Limb (tissue), 2 donors: Measurements from ENCODE around the gene MLLT6.

Experiments
- DNase-seq, 2 donors: peaks; one replicate each; pipeline ENCODE4 v3.0.0-alpha.2; 2016; ENCODE audit errors: extremely low spot score in 2 of 2

MLLT6 gene

GRCh38 chr17:38741461-38741860, 36.4 kb downstream of the MLLT6 start:
- DNase-seq, result peak in 1 of 2 donors; percentile 31

- peak in 1 of 2 donors; percentile 82 for DNase-seq
These were observed 36.9 kb downstream of the MLLT6 start for GRCh38 chr17:38741921-38742410.

DNA sequence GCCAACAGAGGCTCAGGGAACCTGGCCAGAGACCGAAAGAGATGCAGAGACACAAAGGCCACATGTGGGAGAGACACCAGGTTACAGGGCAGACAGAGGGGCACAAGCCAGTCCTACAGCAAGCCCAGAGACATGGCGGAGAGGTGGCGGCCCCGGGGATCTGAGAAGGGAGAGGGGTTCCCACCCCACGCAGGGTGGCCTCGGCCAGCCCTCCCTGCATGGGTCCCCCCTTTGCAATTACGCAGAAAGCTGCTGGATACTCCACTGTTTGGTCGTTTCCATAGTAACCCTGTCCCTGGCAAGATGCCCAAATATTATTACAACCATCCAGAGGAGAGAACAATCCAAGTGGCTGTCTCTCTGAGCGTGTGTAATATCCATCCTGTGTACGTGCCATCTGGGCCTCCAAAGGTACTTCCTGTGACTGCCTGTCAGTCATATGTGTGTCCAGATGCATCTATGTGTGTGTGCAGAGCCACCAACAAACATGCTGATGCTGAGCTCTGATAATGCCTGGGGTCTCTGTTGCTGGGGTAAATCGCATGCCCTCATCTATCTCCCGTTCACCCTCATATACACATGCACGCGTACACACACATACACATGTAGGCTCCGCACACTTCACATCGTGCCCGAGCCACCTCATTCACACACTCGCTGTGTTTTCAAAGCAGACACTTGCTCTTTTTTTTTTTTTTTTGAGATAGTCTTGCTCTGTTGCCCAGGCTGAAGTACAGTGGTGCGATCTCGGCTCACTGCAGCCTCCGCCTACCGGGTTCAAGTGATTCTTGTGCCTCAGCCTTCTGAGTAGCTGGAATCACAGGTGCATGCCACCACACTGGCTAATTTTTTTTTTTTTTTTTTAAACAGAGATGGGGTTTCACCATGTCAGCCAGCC, 37.6 kb downstream of the MLLT6 start:
- peak; percentile 89 to 95 for DNase-seq

DNA sequence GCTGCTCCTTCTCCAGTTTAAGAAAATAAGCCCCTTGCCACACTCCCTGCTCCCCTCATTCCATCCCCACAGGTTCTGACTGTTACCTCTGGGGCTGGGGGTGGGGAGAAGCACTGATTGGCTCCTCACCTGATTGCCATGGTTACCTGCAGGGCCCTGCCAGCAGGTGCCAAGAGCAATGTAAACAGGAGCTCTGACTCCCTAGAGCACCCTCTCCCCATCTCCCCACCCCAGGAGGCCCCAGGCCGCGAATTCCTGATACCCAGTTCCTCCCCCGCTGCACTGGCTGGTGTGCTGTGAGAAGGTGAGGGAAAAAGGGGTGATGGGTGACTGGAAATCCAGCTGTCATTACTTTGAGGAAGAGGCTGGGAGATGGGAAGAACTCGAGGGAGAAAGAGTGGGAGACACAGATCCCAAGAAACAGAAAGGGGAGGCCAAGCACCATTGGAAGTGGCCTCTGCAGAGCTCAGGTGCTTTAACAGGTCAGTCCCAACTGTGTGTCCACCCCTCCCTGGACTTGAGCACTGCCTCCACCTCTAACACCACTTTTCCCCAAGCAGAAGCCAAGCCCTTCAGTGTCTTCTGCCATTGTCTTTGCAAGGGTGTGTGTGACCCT, 38.6 kb downstream of the MLLT6 start:
- DNase-seq, result no peak

GRCh38 chr17:38745545-38745944, 40.5 kb downstream of the MLLT6 start:
- DNase-seq, result no peak

GRCh38 chr17:38746004-38746848, 41.2 kb downstream of the MLLT6 start:
- DNase-seq, result no peak

- DNase-seq, result no peak
These were observed 41.9 kb downstream of the MLLT6 start for GRCh38 chr17:38746849-38747462.

GRCh38 chr17:38747463-38748148, 42.5 kb downstream of the MLLT6 start:
- peak in 1 of 2 donors; percentile 85 for DNase-seq

DNA sequence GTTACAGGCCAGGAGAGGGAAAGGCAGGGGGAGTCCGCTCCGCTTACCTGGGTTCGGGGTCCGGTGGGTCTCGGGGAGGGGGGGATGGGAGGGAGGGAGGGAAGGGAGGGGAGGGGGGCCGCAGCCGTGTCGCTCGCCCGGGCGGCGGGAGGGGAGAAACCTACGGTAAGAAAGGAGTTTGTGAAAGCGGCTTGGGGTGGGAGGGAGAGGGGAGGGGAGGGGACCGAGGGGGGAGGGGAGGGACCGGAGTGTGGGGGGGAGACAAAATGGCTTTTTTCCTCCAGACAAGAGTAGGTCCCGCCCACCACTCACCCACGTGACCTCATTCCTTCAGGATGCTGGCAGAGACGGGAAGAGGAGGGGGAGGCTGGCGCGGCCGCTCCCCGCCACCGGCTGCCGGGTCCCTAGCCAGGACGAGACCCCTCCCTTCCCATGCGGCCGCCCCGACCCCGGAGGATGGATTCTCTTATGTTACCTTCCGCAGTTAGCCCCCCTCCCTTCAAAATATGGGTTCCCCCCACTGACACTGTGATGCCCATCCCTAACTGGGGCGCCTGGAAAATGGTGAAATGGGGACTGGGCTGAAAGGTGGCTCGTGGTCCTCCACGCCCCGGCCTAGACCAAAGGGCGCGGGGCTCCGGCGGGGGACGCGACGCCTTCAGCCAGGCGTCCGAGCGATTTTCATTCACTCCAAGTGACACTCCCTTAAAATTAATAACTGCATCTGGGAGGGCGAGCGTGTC, 43.2 kb downstream of the MLLT6 start, which contains the start of gene PCGF2:
TSS of gene PCGF2 (minus strand) at position 188 of the 743 bp plus-strand sequence. CDS start 7,934 bp downstream, outside the sequence.
- peak; percentile 93 to 96 for DNase-seq

DNA sequence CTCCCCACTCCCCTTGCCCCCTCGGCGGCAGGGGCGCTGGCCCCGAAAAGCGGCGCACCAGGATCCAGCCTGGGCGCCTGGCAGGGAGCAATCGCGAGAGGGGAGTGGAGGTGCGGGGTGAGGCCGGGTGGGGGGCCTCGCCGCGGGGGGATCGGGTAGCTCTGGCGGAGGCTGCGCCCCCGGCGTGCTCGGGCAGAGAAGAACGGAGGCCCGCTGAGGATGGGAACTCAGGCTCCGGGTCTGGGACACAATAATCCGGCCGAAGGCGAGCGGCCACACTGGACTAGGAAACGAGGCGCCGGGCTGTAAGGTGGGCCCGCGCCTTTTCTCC, 43.8 kb downstream of the MLLT6 start:
- DNase-seq, result peak in 1 of 2 donors; percentile 70

DNA sequence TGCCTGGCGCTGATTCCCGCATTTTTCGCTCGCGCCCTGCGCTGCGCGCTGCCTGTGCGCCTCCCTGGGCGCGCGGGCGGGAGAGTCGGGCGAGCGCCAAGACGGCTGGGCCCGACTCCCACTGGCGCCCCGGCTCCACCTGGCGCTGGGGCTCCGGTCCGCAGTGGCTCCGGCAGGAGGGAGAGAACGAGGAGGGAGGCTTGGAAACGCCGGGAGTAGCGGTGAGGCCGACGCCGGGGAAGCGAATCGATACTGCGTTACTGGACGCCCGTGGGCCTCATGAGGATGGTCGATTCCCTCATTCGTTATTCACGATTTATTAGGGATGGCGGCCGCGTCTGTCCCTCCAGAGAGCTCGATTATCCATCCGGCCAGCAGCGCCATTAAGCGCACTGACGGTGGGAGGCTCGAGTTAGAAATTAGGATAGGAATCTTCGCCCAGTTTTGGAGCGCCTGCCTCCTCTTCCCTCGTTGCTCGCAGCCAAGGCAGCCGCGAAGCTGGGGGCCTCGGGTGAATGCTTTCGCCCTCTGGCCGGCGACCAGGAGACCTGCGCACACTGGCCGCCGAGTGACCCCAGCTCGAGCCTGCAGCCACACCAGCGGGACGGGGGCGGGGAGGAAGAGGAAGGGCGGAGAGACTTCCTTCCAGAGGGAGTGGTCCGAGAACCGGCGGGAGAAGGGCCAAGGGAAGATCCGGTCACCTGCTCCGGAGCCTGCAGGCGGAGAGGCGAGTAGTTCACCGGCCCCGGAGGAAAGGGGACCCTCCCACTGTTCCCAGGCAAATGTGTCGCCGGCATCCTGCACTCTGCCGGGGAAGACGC, 44.4 kb downstream of the MLLT6 start:
- DNase-seq, result peak; percentile 68 to 83

GRCh38 chr17:38750044-38750311, 44.9 kb downstream of the MLLT6 start:
- DNase-seq, result no peak

- DNase-seq, result no peak
These were observed 45.4 kb downstream of the MLLT6 start for GRCh38 chr17:38750312-38751121.

GRCh38 chr17:38751144-38751807, 46.2 kb downstream of the MLLT6 start:
- no peak for DNase-seq

- DNase-seq, result peak; percentile 87 to 93
These were observed 46.8 kb downstream of the MLLT6 start for GRCh38 chr17:38751808-38752307.

DNA sequence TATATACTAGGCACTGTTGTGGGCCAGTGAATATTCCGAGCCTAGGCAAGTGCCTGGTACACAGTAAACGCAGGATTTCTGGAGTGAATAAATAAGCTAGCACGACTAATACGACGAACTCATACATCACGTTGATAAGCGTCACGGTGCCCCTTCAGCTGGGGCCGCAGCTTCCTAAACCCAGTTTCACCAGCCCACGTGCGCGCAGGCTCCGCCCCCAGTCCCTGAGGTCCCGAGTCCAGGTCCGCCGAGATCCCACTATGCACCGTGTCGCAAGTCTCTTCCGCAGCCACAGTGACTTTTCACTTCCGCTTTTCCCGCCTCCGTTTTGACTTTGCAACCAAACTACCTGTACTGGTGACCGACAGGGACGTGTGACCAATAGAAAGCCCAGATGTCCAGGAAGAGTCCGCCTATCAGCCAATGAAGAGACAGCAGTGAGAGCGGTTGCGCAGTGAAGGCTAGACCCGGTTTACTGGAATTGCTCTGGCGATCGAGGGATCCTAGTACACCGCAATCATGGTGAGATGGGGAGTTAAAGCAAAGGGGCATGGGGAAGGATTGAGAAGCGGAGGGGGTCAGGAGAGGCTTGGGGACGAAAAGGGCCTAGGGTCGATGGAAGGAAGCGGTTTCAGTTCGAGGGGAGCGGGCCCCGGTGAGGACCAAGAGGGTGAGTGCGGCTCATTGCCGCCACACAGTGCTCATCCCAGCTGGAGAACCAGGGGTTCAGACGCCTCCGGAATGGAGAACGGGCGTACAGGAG, 47.4 kb downstream of the MLLT6 start, which contains the start of gene PSMB3:
TSS of gene PSMB3 (plus strand) at position 434 of the 763 bp plus-strand sequence. CDS start at position 520, 86 bp downstream.
- DNase-seq, result peak; percentile 94 to 99

DNA sequence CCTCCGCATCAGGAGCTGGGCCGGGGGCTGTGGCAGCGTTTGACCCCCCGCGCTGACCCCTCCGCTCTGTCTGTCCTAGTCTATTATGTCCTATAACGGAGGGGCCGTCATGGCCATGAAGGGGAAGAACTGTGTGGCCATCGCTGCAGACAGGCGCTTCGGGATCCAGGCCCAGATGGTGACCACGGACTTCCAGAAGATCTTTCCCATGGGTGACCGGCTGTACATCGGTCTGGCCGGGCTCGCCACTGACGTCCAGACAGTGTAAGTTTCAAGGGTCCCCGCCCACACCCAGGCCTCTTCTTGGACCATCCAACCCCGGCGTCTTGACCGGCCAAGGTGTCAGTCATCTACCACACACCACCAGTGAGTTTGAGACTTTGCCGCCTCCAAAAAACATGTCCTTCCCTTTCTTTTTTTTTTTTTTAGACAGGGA, 48.0 kb downstream of the MLLT6 start:
- no peak for DNase-seq
